IPS-NIHi7 (cell line): ENCODE results near the gene CFHR5.
"Not testable (repeated sequence)": the region's sequence is repeated elsewhere in the genome, so short reads cannot be mapped to it uniquely, and the experiment has no call there.

ENCODE experiments used
- DNase-seq: peaks from one replicate; pipeline ENCODE4 v3.0.0; 2012; ENCODE audit warnings: mixed read lengths; ENCODE audit errors: extremely low spot score

Gene CFHR5

GRCh38 chr1:197017558-197018146 is 40.3 kb downstream of the CFHR5 start:
- DNase-seq, result no peak

GRCh38 chr1:197021716-197022115 is 44.4 kb downstream of the CFHR5 start:
- DNase-seq, result no peak

GRCh38 chr1:197024460-197024859 is 47.1 kb downstream of the CFHR5 start:
- no peak for DNase-seq

- no peak for DNase-seq
Observed at GRCh38 chr1:197027359-197027758, 50.0 kb downstream of the CFHR5 start.

DNA sequence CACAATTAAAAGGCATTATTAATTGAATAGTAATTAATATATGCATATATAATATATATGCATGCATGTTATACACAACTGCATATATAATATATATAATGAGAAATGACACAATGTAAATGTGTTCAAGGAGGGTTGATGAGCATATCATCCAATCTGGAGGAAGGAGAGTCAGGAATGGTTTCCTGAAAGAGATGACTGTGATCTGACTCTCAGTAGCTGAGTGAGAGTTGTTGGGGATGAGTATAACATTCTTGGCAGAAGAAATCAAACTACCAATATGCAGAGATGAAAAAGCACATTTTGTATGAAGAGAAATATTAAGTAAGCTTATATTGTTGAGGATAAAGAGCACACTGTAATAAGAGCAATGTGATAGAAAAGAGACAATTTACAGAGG is 52.4 kb downstream of the CFHR5 start:
- DNase-seq, result no peak

DNA sequence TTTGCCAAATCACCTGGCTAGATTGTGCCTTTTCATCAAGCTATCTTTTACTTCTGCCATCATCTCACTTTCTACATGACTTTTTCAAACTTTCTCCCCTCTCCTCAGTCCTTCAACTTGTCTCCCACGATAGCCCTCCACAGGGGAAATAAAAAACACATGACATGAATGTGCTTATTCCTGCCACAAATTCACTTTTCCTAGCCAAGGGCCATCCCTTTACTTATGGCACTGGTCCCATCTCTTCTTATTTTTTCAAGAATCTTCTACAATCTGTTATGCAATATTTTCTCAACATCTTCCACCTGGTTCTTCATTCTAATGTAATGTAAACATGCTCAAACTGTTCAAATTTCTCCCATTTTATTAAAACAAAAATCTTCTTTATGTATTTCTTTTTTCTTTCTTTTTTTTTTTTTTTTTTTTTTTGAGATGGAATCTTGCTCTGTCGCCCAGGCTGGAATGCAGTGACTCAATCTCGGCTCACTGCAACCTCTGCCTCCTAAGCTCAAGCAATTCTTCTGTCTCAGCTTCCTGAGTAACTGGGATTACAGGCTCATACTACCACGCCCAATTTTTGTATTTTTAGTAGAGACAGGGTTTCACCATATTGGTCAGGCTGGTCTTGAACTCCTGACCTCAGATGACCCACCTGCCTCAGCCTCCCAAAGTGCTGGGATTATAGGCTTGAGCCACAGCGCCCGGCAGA is 57.4 kb downstream of the CFHR5 start:
- not testable (repeated sequence) for DNase-seq

DNA sequence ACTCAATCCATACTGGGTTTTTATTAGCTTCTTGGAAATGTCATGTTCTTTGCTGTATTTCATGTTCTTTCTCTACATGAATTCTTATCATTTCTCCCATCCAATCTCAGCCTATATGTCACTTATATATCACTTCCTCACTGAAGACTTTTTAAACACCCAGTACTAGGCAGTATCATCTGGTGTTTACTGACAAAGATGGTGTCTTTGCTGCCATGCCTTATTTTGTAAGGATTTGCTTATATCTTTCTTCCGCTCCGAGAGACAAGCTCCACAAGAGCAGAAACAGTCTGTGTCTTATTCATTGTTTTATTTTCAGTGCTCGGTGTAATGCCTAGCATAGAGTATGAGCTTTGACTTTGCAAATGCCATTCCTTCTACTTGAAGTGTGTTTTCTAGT is 59.5 kb downstream of the CFHR5 start:
- no peak for DNase-seq

GRCh38 chr1:197041486-197042353 is 64.4 kb downstream of the CFHR5 start:
- DNase-seq, result no peak

DNA sequence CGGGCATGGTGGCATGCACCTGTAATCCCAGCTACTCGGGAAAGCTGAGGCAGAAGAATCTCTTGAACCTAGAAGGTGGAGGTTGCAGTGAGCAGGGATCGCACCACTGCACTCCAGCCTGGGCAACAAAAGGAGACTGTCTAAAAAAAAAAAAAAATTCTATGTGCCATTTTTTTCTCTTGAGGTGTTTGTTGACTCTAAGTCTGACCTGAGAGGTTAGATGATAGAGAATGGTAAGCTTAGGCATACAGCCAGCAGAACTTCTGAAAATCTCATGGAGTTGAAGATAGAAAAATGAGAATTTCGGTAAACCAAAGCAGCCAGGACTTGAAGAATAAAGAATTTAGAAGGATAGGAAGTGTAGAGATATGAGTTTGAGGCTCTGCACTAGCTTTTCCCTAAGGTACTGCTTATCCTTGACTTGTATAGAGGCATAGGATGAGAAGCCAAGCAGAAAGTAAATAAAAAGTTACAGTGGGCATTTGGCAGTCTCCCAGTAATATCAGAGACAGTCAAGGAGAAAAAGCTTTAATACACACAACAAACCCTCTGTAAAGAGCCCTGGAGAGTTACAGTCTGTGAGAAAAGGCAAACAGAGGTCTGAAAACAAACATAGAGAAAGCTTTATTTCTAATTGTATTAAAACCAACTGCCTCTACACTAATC is 65.5 kb downstream of the CFHR5 start:
- DNase-seq, result no peak

GRCh38 chr1:197049100-197049499 is 71.7 kb downstream of the CFHR5 start:
- no peak for DNase-seq
